Epithelial cell of proximal tubule (primary cell): ENCODE measurements around the gene CDCP2. TPM values are rescaled to one million over a fixed set of nuclear protein-coding genes. Genes with fewer than 3 reads are reported as not detected.

Source experiments
- DNase-seq: peaks from one replicate; pipeline ENCODE4 v3.0.0-alpha.2; 2011; ENCODE audit warnings: low read depth
- H3K4me3 ChIP-seq: 2 replicates; pipeline ENCODE4 v1.5.1; 2011; ENCODE audit warnings: low read depth, mild to moderate bottlenecking, low read length
- total RNA-seq: library from RNA; depleted of rRNA; stranded (reverse); fragments of >200 nt; gene quantifications from 2 replicates; pipeline ENCODE4 v1.2.3, GENCODE V29; 2015
- TF ChIP-seq, protein P1 (sequence below): conservative IDR thresholded peaks from 2 replicates; pipeline ENCODE4 v1.5.1; 2012; ENCODE audit warnings: low read depth, mild to moderate bottlenecking, low read length

The CDCP2 gene
- total RNA-seq, 1 donor from 2014 or later, result not detected

DNA sequence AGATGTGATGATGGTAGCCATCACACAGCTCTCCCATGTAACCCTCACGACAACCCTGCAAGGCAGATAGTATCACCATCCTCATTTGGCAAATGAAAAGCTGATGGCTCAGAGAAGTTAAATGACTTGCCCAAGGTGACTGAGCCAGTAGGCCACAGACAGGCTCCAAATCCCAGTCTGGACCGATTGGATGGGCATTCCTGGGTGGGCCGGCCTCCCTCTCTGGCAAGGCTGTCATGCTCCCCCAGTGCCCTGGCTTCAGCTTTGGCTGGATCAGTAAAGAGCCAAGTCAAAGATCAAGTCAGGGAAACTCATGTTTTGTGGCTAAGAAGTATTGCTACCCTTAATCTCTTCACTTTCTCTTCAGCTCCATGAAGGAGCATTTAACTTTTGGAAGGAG is 41.2 kb downstream of the CDCP2 start:
- DNase-seq, result no peak
- TF ChIP-seq, protein P1, sequence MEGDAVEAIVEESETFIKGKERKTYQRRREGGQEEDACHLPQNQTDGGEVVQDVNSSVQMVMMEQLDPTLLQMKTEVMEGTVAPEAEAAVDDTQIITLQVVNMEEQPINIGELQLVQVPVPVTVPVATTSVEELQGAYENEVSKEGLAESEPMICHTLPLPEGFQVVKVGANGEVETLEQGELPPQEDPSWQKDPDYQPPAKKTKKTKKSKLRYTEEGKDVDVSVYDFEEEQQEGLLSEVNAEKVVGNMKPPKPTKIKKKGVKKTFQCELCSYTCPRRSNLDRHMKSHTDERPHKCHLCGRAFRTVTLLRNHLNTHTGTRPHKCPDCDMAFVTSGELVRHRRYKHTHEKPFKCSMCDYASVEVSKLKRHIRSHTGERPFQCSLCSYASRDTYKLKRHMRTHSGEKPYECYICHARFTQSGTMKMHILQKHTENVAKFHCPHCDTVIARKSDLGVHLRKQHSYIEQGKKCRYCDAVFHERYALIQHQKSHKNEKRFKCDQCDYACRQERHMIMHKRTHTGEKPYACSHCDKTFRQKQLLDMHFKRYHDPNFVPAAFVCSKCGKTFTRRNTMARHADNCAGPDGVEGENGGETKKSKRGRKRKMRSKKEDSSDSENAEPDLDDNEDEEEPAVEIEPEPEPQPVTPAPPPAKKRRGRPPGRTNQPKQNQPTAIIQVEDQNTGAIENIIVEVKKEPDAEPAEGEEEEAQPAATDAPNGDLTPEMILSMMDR, result no peak
- no peak overlapping the region for H3K4me3 ChIP-seq

DNA sequence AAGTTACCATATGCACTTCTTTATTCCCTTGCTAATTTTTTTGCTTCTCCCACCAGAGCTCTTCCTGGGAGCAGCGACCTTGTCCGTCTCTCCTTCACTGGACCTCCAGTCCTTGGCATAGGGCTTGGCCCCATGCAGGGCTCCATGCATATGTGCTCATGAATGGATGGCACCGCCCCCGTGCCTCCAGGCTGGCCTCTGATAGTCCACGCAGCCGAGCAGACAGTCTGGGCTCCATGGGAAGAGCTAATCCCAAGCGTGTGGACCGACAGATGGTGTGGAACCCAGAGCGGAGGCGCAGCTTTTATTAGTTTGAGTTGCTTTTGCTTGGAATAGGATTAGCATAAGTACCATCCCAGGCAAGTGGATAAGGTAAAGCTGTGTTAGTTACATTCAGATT is 41.8 kb downstream of the CDCP2 start:
- no peak overlapping the region for H3K4me3 ChIP-seq
- no peak for DNase-seq
- TF ChIP-seq, protein P1, result no peak

DNA sequence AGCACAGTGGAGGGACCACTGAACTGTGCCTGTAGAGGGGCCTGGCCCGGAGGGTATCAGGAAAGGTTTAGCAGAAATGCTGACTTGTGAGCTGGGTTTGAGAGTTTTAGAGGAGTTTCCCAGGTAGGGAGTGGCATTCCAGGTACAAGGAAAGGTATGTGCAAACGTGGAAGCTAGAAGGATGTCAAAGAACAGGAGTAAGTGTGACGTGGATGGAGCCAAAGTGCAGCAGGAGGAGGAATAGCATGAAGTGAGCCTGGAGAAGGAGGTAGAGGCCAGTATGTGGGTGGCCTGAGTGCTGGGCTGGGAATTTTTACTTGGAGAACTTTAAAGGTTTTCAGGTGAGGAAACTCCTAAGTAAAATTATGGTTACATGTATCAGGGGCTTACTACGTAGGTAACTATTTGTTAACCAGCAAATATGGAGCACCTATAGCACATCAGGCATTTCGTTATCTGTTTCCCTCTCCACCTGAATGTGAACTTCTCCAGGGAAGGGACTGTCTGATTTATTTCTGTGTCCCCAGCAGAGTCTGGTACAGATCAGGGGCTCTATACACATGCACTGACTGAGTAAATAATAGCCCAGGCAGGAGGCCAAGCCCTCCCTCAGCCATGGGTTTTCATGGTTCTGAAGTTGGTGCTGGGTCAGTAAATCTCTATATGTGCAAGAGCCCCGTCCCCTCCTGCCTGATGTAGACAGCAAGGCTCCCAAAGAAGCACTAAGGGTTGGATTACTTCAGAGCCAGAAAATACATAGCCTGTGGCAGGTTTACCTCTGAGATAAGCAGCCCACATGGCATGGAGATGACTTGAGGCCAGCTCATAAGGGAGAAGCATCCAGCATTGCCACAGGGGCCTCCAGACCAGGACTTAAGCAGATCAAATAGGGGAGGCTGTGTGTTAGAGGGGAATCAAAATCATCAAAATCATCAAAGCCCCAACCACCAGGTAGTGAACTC is 43.4 kb downstream of the CDCP2 start:
- H3K4me3 ChIP-seq, result no peak overlapping the region
- DNase-seq, result no peak
- TF ChIP-seq, protein P1, result no peak

DNA sequence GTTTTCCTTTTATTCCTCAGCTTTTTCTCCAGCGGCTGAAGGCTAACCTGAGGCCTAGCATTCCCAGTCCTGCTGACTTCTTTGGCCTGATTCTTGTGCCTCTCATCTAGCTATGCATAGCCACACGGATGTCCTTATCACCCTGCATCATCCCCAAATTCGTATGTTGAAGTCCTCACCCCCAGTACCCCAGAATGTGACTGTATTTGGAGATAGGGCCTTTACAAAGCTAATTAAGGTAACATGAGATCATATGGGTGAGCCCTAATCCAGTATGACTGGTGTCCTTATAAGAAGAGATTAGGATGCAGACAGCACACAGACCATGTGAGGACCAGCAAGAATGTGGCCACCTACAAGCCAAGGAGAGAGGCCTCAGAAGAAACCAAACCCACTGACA is 44.6 kb downstream of the CDCP2 start:
- no peak overlapping the region for H3K4me3 ChIP-seq
- TF ChIP-seq, protein P1, result no peak
- DNase-seq, result no peak

DNA sequence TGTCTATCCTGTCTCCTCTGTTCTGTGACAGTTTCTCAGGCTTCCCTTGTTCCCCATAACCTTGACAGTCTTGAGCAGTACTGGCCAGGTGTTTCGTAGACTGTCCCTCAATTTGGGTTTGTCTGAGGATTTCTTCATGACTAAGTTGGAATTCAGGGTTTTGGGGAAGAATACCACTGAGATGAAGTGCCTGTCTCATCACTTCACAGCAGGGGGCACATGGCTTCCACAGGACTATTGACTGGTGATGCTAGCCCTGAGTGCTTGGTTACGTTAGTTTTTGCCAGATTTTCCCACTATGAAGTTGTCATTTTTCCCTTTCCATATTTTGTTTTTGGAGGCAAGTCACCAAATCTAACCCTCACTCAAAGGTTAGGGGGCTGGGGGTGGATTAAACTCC is 45.7 kb downstream of the CDCP2 start:
- no peak for DNase-seq
- TF ChIP-seq, protein P1, result peak; percentile 22
- H3K4me3 ChIP-seq, result no peak overlapping the region

DNA sequence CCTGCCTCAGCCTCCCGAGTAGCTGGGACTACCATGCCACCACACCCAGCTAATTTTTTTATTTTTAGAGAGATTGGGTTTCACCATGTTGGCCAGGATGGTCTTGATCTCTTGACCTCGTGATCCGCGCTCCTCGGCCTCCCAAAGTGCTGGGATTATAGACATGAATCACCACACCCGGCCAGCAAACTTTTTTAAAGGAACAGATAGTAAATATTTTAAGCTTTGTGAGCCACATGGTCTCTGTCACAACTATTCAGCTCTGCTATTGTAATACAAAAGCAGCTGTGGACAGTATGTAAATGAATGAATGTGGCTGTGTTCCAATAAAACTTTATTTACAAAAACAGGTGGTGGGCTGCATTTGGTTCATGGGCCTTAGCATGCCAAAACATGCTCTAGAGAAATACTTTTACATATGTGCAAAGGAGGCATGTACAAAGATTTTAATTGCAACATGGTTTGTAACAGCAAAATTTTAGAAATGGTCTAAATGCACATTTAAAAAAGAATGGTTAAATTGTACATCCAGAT is 47.0 kb downstream of the CDCP2 start:
- TF ChIP-seq, protein P1, result no peak
- no peak overlapping the region for H3K4me3 ChIP-seq

More for the DNA sequence above, 47.0 kb downstream of the CDCP2 start:
- no peak for DNase-seq
